Activated naive CD8-positive, alpha-beta T cell treated with anti-CD3 and anti-CD28 coated beads, Interleukin-2, amount 10 ng/mL, durations not matched to agents 7 days and 5 days (primary cell): ENCODE results near the gene PRR23A. TPM values are rescaled to one million over a fixed set of nuclear protein-coding genes. Genes with fewer than 3 reads are reported as not detected.
"Not testable (repeated sequence)": the region's sequence is repeated elsewhere in the genome, so short reads cannot be mapped to it uniquely, and the experiment has no call there.

Experiments
- ATAC-seq: fragments of 150-1000 bp; cut with Tn5 transposase; one replicate; pipeline ENCODE4 v1.10.0; 2021; ENCODE audit warnings: low read depth, moderate library complexity
- POLR2A ChIA-PET: fragments of 350-600 bp; sonication (Branson Sonifier 250); formaldehyde crosslinking; loops from one replicate; lab custom pipeline; 2021; ENCODE audit warnings: antibody characterized with exemption; lab: Charles Lee
- DNase-seq: peaks from one replicate; pipeline ENCODE4 v3.0.0; 2021
- H3K27ac Mint-ChIP-seq: one replicate; pipeline ENCODE4 v1.8.0; 2022; ENCODE audit warnings: mild to moderate bottlenecking, mixed read lengths
- H3K27me3 Mint-ChIP-seq: one replicate; pipeline ENCODE4 v1.8.0; 2022; ENCODE audit warnings: mild to moderate bottlenecking, moderate library complexity, mixed read lengths
- H3K36me3 Mint-ChIP-seq: one replicate; pipeline ENCODE4 v1.8.0; 2021; ENCODE audit warnings: mild to moderate bottlenecking, mixed read lengths
- H3K4me1 Mint-ChIP-seq: one replicate; pipeline ENCODE4 v1.8.0; 2021; ENCODE audit warnings: mixed read lengths
- H3K4me3 Mint-ChIP-seq: one replicate; pipeline ENCODE4 v1.8.0; 2022; ENCODE audit warnings: mild to moderate bottlenecking, moderate library complexity, mixed read lengths
- H3K9me3 Mint-ChIP-seq: one replicate; pipeline ENCODE4 v1.8.0; 2021; ENCODE audit warnings: mixed read lengths
- total RNA-seq, 2 experiments: library from RNA; stranded (reverse); gene quantifications; one replicate each; pipeline ENCODE4 v1.2.3, GENCODE V29; 2021

The PRR23A gene
- not detected for total RNA-seq

GRCh38 chr3:139006051-139006716 lies at the start of gene PRR23A:
TSS of gene PRR23A (minus strand) at chr3:139006268. CDS start at chr3:139006268, 0 bp downstream.
- Mint-ChIP-seq H3K27ac (no peak within 1 kb of the TSS), H3K4me3 (no peak within 1 kb of the TSS), H3K27me3 (no peaks in the 10 kb centered on the region), H3K36me3 (peaks cover 2% of the 10 kb centered on the region), H3K9me3 (peaks cover 11% of the 10 kb centered on the region), H3K4me1 (no peaks in the 10 kb centered on the region)
- DNase-seq (no peak), ATAC-seq (no peak)
- POLR2A ChIA-PET = no interaction called here

- Mint-ChIP-seq H3K9me3 (peaks cover 13% of the 10 kb centered on the region), H3K4me1 (no peaks in the 10 kb centered on the region), H3K27ac (no peak overlapping the region), H3K4me3 (no peak overlapping the region), H3K27me3 (no peaks in the 10 kb centered on the region), H3K36me3 (no peaks in the 10 kb centered on the region)
- DNase-seq (no peak), ATAC-seq (no peak)
- POLR2A ChIA-PET = no interaction called here
Observed at GRCh38 chr3:139052802-139053600, 46.9 kb upstream of the PRR23A start.

GRCh38 chr3:139044366-139045210 lies 38.5 kb upstream of the PRR23A start, which contains the start of gene PRR23C:
TSS of gene PRR23C (minus strand) at chr3:139044892. CDS start at chr3:139044620, 272 bp downstream.
- Mint-ChIP-seq H3K4me1 (no peaks in the 10 kb centered on the region), H3K9me3 (peaks cover 9% of the 10 kb centered on the region), H3K27ac (no peak within 1 kb of the TSS), H3K27me3 (peaks cover 2% of the 10 kb centered on the region), H3K4me3 (no peak within 1 kb of the TSS), H3K36me3 (no peaks in the 10 kb centered on the region)
- POLR2A ChIA-PET = no interaction called here
- DNase-seq (no peak), ATAC-seq (no peak)

- ATAC-seq (no peak), DNase-seq (no peak)
- Mint-ChIP-seq H3K27me3 (peaks cover 5% of the 10 kb centered on the region), H3K4me3 (no peak overlapping the region), H3K9me3 (peaks cover 6% of the 10 kb centered on the region), H3K36me3 (no peaks in the 10 kb centered on the region), H3K27ac (no peak overlapping the region), H3K4me1 (no peaks in the 10 kb centered on the region)
- POLR2A ChIA-PET = no interaction called here
Observed at GRCh38 chr3:139043554-139044365, 37.7 kb upstream of the PRR23A start.

- Mint-ChIP-seq H3K27ac (no peak overlapping the region), H3K27me3 (peaks cover 3% of the 10 kb centered on the region), H3K9me3 (peaks cover 2% of the 10 kb centered on the region), H3K4me1 (no peaks in the 10 kb centered on the region), H3K36me3 (no peaks in the 10 kb centered on the region), H3K4me3 (no peak overlapping the region)
- ATAC-seq (no peak), DNase-seq (no peak)
- POLR2A ChIA-PET = no interaction called here
Observed at GRCh38 chr3:139037478-139037877, 31.4 kb upstream of the PRR23A start.

GRCh38 chr3:139032326-139033002 lies 26.4 kb upstream of the PRR23A start:
- Mint-ChIP-seq H3K27ac (no peak overlapping the region), H3K4me1 (no peaks in the 10 kb centered on the region), H3K4me3 (no peak overlapping the region), H3K9me3 (peaks cover 9% of the 10 kb centered on the region), H3K27me3 (no peaks in the 10 kb centered on the region), H3K36me3 (peaks cover 3% of the 10 kb centered on the region)
- POLR2A ChIA-PET = no interaction called here
- DNase-seq = no peak
- ATAC-seq = no peak

- DNase-seq, H3K4me3 Mint-ChIP-seq, H3K27ac Mint-ChIP-seq, POLR2A ChIA-PET, H3K36me3 Mint-ChIP-seq, ATAC-seq, H3K9me3 Mint-ChIP-seq, H3K27me3 Mint-ChIP-seq, H3K4me1 Mint-ChIP-seq: not testable (repeated sequence)
Observed at GRCh38 chr3:139030576-139030975, 24.5 kb upstream of the PRR23A start.

GRCh38 chr3:139024968-139025367 lies 18.9 kb upstream of the PRR23A start:
- no peak overlapping the region for H3K27ac Mint-ChIP-seq
- POLR2A ChIA-PET = no interaction called here
- peaks cover 4% of the 10 kb centered on the region for H3K9me3 Mint-ChIP-seq
- H3K4me1 Mint-ChIP-seq = no peaks in the 10 kb centered on the region
- H3K27me3 Mint-ChIP-seq = no peaks in the 10 kb centered on the region
- ATAC-seq (no peak), DNase-seq (no peak)
- no peaks in the 10 kb centered on the region for H3K36me3 Mint-ChIP-seq
- H3K4me3 Mint-ChIP-seq = no peak overlapping the region

GRCh38 chr3:139020868-139021234 lies 14.8 kb upstream of the PRR23A start, which contains the start of gene PRR23B:
TSS of gene PRR23B (minus strand) at chr3:139020926. CDS start at chr3:139020661, 265 bp downstream.
- POLR2A ChIA-PET = no interaction called here
- Mint-ChIP-seq H3K9me3 (peaks cover 6% of the 10 kb centered on the region), H3K4me1 (no peaks in the 10 kb centered on the region), H3K27ac (no peak within 1 kb of the TSS), H3K36me3 (no peaks in the 10 kb centered on the region), H3K27me3 (no peaks in the 10 kb centered on the region), H3K4me3 (no peak within 1 kb of the TSS)
- ATAC-seq (no peak), DNase-seq (no peak)

- POLR2A ChIA-PET = no interaction called here
- DNase-seq = no peak
- H3K4me3 Mint-ChIP-seq = no peak overlapping the region
- ATAC-seq = no peak
- no peaks in the 10 kb centered on the region for H3K36me3 Mint-ChIP-seq
- peaks cover 6% of the 10 kb centered on the region for H3K9me3 Mint-ChIP-seq
- H3K27me3 Mint-ChIP-seq = no peaks in the 10 kb centered on the region
- no peaks in the 10 kb centered on the region for H3K4me1 Mint-ChIP-seq
- no peak overlapping the region for H3K27ac Mint-ChIP-seq
Observed at GRCh38 chr3:139020036-139020867, 14.2 kb upstream of the PRR23A start.

GRCh38 chr3:139016430-139017048 lies 10.5 kb upstream of the PRR23A start:
- H3K4me1 Mint-ChIP-seq = no peaks in the 10 kb centered on the region
- H3K36me3 Mint-ChIP-seq = peaks cover 1% of the 10 kb centered on the region
- H3K4me3 Mint-ChIP-seq = no peak overlapping the region
- ATAC-seq (no peak), DNase-seq (no peak)
- peaks cover 11% of the 10 kb centered on the region for H3K9me3 Mint-ChIP-seq
- no peak overlapping the region for H3K27ac Mint-ChIP-seq
- POLR2A ChIA-PET = no interaction called here
- no peaks in the 10 kb centered on the region for H3K27me3 Mint-ChIP-seq
